Transverse colon (tissue), 4 donors: ENCODE data around the gene SLC16A12. TPM values are rescaled to one million over a fixed set of nuclear protein-coding genes. Genes with fewer than 3 reads are reported as not detected.
"Not testable (repeated sequence)": the region's sequence is repeated elsewhere in the genome, so short reads cannot be mapped to it uniquely, and the experiment has no call there.

ENCODE experiments used
- DNase-seq: peaks from one replicate; pipeline ENCODE4 v3.0.0-alpha.2; 2019
- H3K27ac ChIP-seq, 4 donors: fragments of 200-600 bp; sonication (generic); 2 replicates each; pipeline ENCODE4 v1.5.1; 2016 to 2018; ENCODE audit warnings: inconsistent platforms in 4 of 4
- H3K27me3 ChIP-seq: fragments of 200-600 bp; sonication (generic); 2 replicates; pipeline ENCODE4 v1.5.1; 2017; ENCODE audit warnings: inconsistent platforms
- H3K36me3 ChIP-seq, 4 donors: fragments of 200-600 bp; sonication (generic); 2 replicates each; pipeline ENCODE4 v1.5.1; 2017 to 2019; ENCODE audit warnings: inconsistent platforms in 4 of 4
- H3K4me1 ChIP-seq, 4 donors: fragments of 200-600 bp; sonication (generic); 2 replicates each; pipeline ENCODE4 v1.5.1; 2017 to 2020; ENCODE audit warnings: inconsistent platforms in 4 of 4
- H3K4me3 ChIP-seq, 4 donors: fragments of 200-600 bp; sonication (generic); 1 replicate in 1 of 4; 2 replicates in 3 of 4; pipeline versions ENCODE4 v1.5.1 to v1.6.1; 2017 to 2019; ENCODE audit warnings: inconsistent platforms in 4 of 4
- H3K9me3 ChIP-seq, 2 donors: fragments of 200-600 bp; sonication (generic); 2 replicates each; pipeline ENCODE4 v1.5.1; 2017 to 2019; ENCODE audit warnings: inconsistent platforms in 2 of 2
- EP300 ChIP-seq: sonication (generic); formaldehyde crosslinking; IDR thresholded peaks from one replicate; pipeline ENCODE4 v1.6.1; 2017; ENCODE audit warnings: antibody characterized with exemption, low read depth
- POLR2A ChIP-seq: fragments of 450-650 bp; IDR thresholded peaks from one replicate; pipeline ENCODE4 v1.6.1; 2016; ENCODE audit warnings: antibody characterized with exemption, mild to moderate bottlenecking, moderate library complexity
- POLR2AphosphoS5 ChIP-seq, 3 donors: sonication (generic); formaldehyde crosslinking; IDR thresholded peaks; one replicate each; pipeline ENCODE4 v1.6.1; 2016; ENCODE audit warnings: antibody characterized with exemption in 3 of 3
- WGBS, 2 donors: methylation state at CpG; one replicate each; pipeline ENCODE4 v1.1.5; 2018; ENCODE audit warnings: low coverage in 1 of 2; 5-methylcytosine and 5-hydroxymethylcytosine counted together
- in situ Hi-C, 4 donors: fragments of 200-750 bp; cut with MboI; loops; one replicate each; pipeline versions ENCODE4 v1.15.0 to v1.15.1; 2017; ENCODE audit warnings: low sequenced_read_pairs in 3 of 4, low pct_ligation_motif_present in 1 of 4, low pct_unique_long_range_greater_than_20kb in 1 of 4
- intact Hi-C: fragments of 100-400 bp; cut with DNase I; formaldehyde crosslinking; loops from one replicate; pipeline ENCODE4 v1.15.1; 2023; ENCODE audit warnings: low total_unique reads
- total RNA-seq, 4 donors: library from RNA; depleted of rRNA; stranded (reverse); fragments of >200 nt; gene quantifications; one replicate each; pipeline ENCODE4 v1.1.0, GENCODE V29; 2016
- TF ChIP-seq, protein P1 (sequence below), 5 experiments: fragments of 200-600 bp in 3 of 5; fragments of 450-650 bp in 2 of 5; sonication (generic) in 3 of 5; IDR thresholded peaks; 1 replicate in 2 of 5; 2 replicates in 3 of 5; pipeline ENCODE4 v1.5.1; 2016 to 2017; ENCODE audit warnings: antibody characterized with exemption in 5 of 5, inconsistent platforms in 3 of 5, mild to moderate bottlenecking in 2 of 5, moderate library complexity in 1 of 5

Gene SLC16A12
- total RNA-seq, 4 donors from 2014 or later, result 0.27 to 7.6 (median 0.48) TPM; not detected in 1

DNA sequence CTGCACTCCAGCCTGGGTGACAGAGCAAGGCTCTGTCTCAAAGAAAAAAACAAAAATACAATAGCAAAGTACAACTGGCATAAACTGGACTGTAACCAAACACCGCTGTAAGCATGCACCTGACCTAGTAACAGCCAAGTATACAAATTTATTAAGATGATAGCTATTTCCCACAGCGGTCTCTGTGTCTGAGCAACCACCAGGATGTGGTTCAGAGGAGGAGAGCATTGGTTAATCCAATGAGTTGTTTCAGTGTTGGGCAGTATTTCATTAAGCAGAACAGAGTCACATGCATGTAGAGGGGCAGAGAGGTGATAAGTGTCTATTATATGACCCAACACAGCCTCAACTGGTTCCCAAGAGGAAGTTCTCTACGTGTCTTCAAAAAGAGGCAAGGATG lies 4.0 kb downstream of the SLC16A12 start:
- Histone ChIP-seq H3K4me3 (no peak overlapping the region), H3K36me3 (no peaks in the 10 kb centered on the region), H3K27ac (no peak overlapping the region), H3K4me1 (peaks cover 0 to 15% (median 8%) of the 10 kb centered on the region in 4 donors), H3K9me3 (no peaks in the 10 kb centered on the region), H3K27me3 (peaks cover 53% of the 10 kb centered on the region)
- in situ Hi-C loops, result no loop called here
- WGBS, 2 donors, result 65 to 100% methylated on average over 1 to 3 of the region's 3 CpGs
- TF ChIP-seq, protein P1, sequence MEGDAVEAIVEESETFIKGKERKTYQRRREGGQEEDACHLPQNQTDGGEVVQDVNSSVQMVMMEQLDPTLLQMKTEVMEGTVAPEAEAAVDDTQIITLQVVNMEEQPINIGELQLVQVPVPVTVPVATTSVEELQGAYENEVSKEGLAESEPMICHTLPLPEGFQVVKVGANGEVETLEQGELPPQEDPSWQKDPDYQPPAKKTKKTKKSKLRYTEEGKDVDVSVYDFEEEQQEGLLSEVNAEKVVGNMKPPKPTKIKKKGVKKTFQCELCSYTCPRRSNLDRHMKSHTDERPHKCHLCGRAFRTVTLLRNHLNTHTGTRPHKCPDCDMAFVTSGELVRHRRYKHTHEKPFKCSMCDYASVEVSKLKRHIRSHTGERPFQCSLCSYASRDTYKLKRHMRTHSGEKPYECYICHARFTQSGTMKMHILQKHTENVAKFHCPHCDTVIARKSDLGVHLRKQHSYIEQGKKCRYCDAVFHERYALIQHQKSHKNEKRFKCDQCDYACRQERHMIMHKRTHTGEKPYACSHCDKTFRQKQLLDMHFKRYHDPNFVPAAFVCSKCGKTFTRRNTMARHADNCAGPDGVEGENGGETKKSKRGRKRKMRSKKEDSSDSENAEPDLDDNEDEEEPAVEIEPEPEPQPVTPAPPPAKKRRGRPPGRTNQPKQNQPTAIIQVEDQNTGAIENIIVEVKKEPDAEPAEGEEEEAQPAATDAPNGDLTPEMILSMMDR (IDR thresholded peaks at IDR 0.05), result no peak
- TF ChIP-seq POLR2AphosphoS5 (IDR thresholded peaks at IDR 0.05), result no peak
- no peak for DNase-seq
- intact Hi-C loops, result loop anchor here (1.0 kb wide), 1 partner anchor 24 kb away; no protein-coding TSS in a partner anchor

DNA sequence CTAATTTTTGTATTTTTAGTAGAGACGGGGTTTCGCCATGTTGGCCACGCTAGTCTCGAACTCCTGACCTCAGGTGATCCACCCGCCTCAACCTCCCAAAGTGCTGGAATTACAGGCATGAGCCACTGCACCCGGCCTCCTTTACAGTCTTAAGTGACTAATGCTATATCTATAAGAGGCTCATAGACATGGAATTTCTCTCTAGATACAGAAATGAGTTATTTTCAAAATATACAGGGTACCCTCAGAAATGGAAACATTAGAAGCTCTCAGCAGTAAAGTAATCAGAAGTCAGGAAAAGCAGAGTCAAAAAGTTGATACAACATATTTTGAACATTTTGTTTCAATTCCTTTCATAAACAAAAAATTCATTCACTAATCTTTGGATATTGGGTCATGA lies 5.7 kb downstream of the SLC16A12 start:
- H3K4me1 ChIP-seq, DNase-seq, H3K9me3 ChIP-seq, H3K4me3 ChIP-seq, H3K27ac ChIP-seq, in situ Hi-C loops, H3K36me3 ChIP-seq, intact Hi-C loops: not testable (repeated sequence)
- peaks cover 37% of the 10 kb centered on the region for H3K27me3 ChIP-seq
- 92% methylated on average over 6 of the region's 6 CpGs; no CpG with 5 or more reads in 1 of the 2 donors for WGBS, 2 donors

DNA sequence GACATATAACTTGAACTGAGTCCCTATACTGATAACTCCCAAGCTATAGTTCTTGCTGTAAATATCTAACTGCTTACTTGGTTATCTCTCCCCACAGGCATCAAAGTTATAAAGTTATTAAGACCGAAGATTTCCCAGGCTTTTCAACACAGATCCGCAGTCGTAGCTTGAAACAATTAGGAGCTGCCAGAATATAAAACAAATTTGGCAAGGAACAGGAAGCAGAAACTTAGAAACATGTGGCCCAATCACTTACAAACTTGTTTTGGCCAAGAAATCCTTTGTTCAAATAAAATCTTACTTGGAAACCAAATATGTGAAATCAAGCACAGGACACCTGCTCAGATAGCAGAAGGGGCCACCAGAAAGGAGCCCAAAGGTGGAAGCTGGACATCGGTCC lies 9.0 kb downstream of the SLC16A12 start:
- TF ChIP-seq, protein P1 (IDR thresholded peaks at IDR 0.05), result no peak
- no peak for TF ChIP-seq POLR2A
- no peak for TF ChIP-seq EP300
- no peak for TF ChIP-seq POLR2AphosphoS5 (IDR thresholded peaks at IDR 0.05)
- 59 to 64% methylated on average over 4 of the region's 4 CpGs for WGBS, 2 donors
- Histone ChIP-seq H3K27ac (no peak overlapping the region), H3K9me3 (no peaks in the 10 kb centered on the region), H3K4me3 (no peak overlapping the region), H3K36me3 (no peaks in the 10 kb centered on the region), H3K27me3 (peaks cover 3% of the 10 kb centered on the region), H3K4me1 (no peaks in the 10 kb centered on the region)
- intact Hi-C loops (no loop called here), in situ Hi-C loops (no loop called here)
- DNase-seq, result no peak

DNA sequence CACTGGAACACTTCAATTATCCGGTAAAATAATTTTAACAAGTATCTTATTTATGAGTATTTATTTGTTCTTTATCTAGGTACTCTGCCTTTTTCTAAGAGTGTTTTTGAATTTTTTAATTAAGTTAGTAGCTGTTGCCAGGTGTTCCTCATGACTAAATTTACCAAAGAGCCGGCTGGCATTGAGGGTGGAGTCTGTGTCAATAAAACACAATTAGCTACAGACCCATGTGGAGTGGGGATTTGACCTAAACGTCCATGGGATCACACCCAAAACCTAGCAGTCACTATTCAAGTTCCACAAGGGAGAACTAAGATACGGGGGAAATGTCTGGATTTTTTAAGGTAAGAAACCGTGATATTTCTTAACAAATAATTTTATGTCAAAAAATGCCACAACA lies 9.8 kb downstream of the SLC16A12 start:
- in situ Hi-C loops, result no loop called here

DNA sequence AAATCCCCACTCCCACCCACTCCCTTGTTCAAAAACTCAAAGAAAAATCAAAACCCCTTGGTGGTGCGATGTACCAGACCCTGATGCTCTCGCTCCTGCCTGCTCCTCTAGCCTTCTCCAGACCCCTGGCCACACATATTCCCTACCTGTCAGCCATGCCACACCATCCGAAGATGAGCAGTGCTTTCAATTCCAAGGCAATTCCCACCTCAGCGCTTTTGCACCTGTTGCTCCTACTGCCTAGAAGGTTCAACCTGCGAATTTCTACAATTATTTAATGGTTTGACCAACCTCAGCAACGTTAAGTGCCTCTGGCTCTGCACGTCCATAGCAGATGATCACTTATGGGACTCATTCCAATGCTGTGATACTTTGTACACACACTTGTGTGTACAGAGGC lies 11.1 kb downstream of the SLC16A12 start:
- intact Hi-C loops (no loop called here), in situ Hi-C loops (no loop called here)
- TF ChIP-seq, protein P1 (IDR thresholded peaks at IDR 0.05), result no peak
- TF ChIP-seq POLR2AphosphoS5 (IDR thresholded peaks at IDR 0.05), result no peak
- TF ChIP-seq EP300, result no peak
- no peak for TF ChIP-seq POLR2A
- Histone ChIP-seq H3K27me3 (no peaks in the 10 kb centered on the region), H3K27ac (no peak overlapping the region), H3K36me3 (no peaks in the 10 kb centered on the region), H3K9me3 (no peaks in the 10 kb centered on the region), H3K4me1 (no peaks in the 10 kb centered on the region), H3K4me3 (no peak overlapping the region)
- 73 to 79% methylated on average over 6 to 7 of the region's 7 CpGs for WGBS, 2 donors
- no peak for DNase-seq

More for the DNA sequence above, 9.8 kb downstream of the SLC16A12 start:
- TF ChIP-seq POLR2AphosphoS5 (IDR thresholded peaks at IDR 0.05) (no peak), EP300 (no peak), POLR2A (no peak)
- TF ChIP-seq, protein P1 (IDR thresholded peaks at IDR 0.05), result no peak
- Histone ChIP-seq H3K4me1 (no peaks in the 10 kb centered on the region), H3K36me3 (no peaks in the 10 kb centered on the region), H3K27ac (no peak overlapping the region), H3K4me3 (no peak overlapping the region), H3K27me3 (no peaks in the 10 kb centered on the region), H3K9me3 (no peaks in the 10 kb centered on the region)
- intact Hi-C loops, result no loop called here
- no peak for DNase-seq
- WGBS, 2 donors, result 55 to 65% methylated on average over 4 to 5 of the region's 5 CpGs
